ENCODE measurements around the gene SPATA46.

DNA sequence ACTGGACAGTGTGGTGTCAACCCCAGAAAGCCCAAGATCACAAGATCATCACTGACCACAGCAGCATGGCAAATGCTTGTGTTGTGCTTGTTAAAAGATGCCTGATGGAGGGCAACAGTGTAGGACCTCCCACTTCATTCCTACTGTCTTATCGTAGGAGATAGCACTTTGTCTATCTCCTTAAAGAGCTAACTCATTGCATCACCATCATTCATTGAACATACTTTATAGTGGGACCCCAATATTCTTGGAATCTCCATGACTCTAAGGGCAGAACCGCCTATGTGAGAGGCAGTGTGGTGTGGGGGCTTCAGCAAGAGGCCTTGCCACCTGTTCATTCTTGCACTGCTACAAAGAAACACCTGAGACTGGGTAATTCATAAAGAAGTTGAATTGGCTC, 40.3 kb upstream of the SPATA46 start:
- TF ChIP-seq POLR2A (IDR thresholded peaks at IDR 0.05) (no peak), POLR2AphosphoS5 (IDR thresholded peaks at IDR 0.05) (no peak)
- TF ChIP-seq, protein P1, sequence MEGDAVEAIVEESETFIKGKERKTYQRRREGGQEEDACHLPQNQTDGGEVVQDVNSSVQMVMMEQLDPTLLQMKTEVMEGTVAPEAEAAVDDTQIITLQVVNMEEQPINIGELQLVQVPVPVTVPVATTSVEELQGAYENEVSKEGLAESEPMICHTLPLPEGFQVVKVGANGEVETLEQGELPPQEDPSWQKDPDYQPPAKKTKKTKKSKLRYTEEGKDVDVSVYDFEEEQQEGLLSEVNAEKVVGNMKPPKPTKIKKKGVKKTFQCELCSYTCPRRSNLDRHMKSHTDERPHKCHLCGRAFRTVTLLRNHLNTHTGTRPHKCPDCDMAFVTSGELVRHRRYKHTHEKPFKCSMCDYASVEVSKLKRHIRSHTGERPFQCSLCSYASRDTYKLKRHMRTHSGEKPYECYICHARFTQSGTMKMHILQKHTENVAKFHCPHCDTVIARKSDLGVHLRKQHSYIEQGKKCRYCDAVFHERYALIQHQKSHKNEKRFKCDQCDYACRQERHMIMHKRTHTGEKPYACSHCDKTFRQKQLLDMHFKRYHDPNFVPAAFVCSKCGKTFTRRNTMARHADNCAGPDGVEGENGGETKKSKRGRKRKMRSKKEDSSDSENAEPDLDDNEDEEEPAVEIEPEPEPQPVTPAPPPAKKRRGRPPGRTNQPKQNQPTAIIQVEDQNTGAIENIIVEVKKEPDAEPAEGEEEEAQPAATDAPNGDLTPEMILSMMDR (IDR thresholded peaks at IDR 0.05) = no peak

Data from breast epithelium (tissue), 3 donors.